HG03175 (cell line): Measurements from ENCODE around the gene GNG3.
"Not testable (repeated sequence)": the region's sequence is repeated elsewhere in the genome, so short reads cannot be mapped to it uniquely, and the experiment has no call there.

ENCODE experiments used
- ATAC-seq: cut with Tn5 transposase; IDR thresholded peaks from one replicate; pipeline ENCODE4 v1.9.1; 2021; ENCODE audit warnings: mild to moderate bottlenecking, moderate library complexity; ENCODE audit not compliant: unreplicated experiment

The GNG3 gene

GRCh38 chr11:62716206-62716605 lies 8.7 kb downstream of the GNG3 start:
- ATAC-seq: no peak

- no peak for ATAC-seq
These were observed 9.3 kb downstream of the GNG3 start for GRCh38 chr11:62716816-62717215.

DNA sequence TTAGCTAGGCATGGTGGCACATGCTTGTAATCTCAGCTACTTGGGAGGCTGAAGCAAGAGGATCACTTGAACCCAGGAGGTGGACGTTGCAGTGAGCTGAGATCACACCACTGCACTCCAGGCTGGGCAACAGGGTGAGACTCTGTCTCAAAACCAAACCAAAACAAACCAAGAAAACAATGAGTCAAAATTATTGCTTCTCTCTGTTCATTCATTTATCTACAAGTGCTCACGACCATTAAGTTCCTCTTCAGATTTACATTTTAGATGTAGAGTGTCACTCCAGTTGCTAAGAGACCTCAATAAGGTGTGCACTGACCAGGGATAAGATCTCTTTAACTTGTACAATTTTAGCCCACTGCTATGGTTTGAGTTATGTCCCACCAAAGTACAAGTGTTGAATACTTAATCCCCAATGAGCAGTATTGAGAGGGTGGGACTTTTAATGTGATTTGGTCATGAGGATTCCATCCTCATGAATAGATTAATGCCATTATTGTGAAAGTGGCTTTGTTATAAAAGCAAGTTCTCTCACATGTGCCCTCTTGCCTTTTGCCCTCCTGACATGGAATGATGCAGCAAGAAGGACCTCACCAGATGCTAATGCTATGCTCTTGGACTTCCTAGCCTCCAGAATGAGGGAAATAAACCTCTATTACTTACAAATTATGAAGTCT lies 12.0 kb downstream of the GNG3 start:
- ATAC-seq: no peak

GRCh38 chr11:62721994-62722393 lies 14.5 kb downstream of the GNG3 start:
- no peak for ATAC-seq

DNA sequence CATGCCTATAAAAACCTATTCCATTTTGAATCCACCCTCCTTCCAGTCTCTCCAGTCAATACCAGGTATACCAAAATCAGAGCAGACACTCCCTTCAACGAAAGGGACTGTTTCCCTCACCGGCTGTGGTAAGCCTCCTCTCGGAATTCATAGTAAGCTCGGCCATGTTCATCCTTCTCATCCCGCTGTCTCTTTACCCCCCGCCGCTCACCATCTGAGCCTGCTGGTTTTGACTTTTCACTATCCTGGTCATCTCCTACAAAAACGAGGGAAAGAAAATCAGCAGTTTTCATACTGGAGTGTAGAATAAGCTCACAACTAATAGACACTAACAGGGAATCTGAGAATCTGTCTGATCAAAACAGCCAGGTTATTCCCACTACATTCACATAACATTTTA lies 16.7 kb downstream of the GNG3 start:
- ATAC-seq: no peak

DNA sequence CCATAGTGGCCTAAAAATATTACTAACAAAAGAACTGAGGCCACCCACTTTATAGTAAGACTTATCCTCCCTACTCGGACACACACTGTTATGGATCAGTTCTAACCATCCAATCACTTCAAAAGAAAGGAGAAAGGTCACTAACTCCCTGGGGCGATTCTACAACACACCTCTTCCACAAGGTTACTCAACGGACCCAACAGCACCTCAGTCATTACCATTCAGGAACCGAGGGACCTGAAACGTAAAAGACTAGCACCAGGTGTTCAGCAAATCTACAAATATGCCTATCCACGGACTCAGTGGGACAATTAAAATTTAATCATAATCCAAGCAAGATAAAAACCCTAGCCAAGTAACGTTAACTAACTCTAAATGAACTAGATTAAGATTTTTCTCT lies 18.2 kb downstream of the GNG3 start:
- no peak for ATAC-seq

DNA sequence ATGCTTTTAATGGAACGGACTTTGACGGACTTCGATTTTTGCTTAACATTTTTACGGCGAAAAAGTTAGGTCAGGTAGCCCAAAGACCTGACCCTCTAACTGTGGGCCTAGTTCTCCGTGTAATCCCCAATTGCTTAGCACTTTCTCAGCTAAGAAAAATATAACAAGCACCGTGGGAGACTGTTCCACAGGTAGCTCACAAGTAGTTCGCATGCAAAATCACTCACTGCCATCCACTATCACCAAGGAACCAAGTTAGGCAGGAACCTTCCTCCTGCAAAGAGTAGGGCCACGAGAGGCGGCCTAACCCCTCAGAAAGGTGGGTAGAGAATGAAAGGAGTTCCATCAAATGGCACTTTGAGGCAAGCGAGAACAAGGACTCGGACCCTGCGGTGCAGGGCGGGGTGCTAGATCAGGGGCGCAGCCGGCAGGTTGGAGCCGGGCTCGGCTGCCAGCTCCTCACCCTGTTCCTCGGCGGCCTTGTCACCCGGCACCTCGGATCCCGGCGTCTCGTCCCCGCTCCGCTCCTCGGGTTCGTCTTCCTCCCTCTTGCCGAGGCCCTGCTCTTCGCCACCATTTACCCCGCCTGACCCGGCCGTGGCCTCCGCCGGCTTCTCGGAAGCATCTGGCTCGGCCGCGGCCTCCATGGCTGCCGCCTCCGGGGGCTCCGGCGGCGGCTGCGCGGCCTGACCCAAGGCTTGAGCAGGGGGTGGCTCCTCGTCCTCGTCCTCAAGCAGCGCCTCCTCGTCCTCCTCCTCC lies 18.9 kb downstream of the GNG3 start:
- no peak for ATAC-seq

GRCh38 chr11:62726915-62727164 lies 19.4 kb downstream of the GNG3 start:
- no peak for ATAC-seq

GRCh38 chr11:62727165-62727871 lies 19.8 kb downstream of the GNG3 start, which contains the start of gene HNRNPUL2:
Gene HNRNPUL2, minus strand, starts transcription at chr11:62727457. Its CDS starts 301 bp downstream, at chr11:62727156.
- peak; percentile 78 for ATAC-seq

DNA sequence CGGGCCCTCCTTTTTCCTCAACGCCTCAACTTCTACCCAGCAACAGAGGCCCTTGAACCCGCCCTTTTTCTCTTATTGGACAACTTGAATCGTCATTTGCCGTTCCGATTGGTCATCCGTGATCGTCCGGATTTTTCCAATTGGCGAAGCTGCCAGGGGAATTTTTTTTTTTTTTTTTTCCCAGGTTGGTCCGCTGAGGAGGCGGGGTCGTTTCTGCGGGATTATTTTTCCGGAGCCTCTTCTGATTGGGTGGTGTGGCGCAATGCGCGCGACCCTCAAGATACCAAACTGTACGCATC lies 20.3 kb downstream of the GNG3 start:
- peak; percentile 57 for ATAC-seq

DNA sequence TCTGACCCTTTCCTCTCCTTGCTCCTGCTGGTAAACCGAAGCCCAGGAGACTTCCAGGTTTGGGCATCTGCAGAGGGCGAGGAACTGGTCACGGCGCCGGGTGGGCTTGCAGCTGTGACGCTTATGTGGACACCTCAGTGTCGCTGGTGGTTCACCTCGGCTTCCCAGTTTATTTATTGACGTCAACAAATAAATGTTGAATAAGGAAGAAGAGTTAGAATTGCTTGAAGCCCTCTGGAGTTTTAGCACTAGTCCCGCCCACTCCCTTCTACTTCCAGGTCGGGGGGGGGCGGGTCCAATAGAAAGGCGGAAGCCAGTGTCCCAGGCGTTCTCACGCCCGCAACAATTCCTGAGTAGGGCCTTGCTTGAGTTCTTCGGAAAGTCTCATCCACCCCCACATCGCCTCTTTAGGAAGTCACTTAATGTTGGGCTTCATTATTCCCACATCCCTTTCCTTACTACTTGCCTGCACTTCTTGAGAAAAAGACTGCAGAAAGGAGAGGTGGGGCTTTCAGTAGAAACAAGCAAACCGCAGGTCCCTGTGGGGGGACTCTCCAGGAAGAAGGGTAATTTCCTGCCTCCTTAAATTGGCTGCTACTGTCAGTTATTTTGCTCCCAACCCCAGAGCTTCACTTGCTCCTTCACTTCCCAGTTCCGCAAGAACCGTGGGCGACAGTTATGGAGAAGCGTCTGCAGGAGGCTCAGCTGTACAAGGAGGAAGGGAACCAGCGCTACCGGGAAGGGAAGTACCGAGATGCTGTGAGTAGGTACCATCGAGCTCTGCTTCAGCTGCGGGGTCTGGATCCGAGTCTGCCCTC lies 20.9 kb downstream of the GNG3 start, which contains the start of gene TTC9C:
Gene TTC9C, plus strand, starts transcription at position 316 of the 818 bp plus-strand sequence. Its CDS starts 363 bp downstream, at position 679.
- ATAC-seq: no peak

DNA sequence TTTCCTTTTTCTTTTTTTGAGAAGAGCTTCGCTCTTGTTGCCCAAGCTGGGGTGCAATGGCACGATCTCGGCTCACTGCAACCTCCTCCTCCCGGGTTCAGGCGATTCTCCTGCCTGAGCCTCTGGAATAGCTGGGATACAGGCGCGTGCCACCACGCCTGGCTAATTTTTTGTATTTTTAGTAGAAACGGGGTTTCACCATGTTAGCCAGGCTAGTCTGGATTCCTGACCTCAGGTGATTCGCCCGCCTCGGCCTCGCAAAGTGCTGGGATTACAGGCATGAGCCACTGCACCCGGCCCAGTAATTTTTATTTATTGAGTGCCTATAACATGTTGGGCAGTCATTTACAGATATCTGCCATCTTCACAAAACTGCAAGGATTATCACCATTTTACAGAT lies 22.6 kb downstream of the GNG3 start:
- not testable (repeated sequence) for ATAC-seq

- ATAC-seq: no peak
These were observed 25.4 kb downstream of the GNG3 start for GRCh38 chr11:62732830-62733229.

DNA sequence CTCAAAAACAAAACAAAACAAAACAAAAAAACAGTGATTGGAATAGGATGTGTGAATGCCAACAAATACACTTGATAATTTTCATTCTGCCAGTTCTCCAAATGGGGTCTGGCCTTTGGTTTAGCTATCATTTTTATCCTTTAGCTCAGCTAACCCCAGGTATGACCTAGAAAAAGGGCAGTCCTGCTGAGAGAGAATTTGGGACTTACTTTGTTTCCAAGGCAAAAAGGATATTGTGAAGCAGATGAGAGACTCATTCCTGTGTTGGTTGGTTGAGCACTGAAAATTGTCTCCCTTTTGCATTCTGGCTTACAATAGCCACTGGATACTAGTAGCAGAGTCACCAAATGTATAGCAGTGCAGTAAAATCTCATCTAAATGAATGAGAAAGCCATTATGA lies 29.7 kb downstream of the GNG3 start:
- ATAC-seq: no peak

DNA sequence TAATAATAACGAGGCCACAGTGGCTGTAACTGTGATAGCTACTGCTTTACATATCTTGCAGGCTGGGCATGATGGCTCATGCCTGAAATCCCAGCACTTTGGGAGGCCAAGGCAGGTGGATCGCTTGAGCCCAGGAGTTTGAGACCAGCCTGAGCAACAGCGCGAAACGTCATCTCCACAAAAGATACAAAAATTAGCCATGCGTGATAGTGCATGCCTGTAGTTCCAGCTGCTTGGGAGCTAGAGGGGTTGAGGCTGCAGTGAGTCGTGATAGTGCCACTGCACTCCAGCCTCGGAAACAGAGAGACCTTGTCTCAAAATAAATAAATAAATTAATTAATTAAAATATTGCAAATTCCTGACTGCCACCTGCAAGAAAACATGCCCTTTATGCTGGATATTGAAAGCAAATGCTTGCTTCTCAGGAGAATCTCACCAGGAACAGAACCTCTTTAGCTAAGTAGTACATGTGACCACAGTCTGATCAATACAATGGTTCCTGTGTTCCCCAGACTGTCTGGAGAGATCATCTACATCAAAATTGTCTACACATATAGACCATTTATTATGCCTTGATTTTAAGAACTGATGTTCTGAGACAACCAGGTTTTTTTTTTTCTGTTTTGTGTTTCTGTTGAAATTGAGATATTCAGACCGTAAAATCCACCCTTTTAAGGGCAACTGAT lies 40.1 kb downstream of the GNG3 start:
- no peak for ATAC-seq

GRCh38 chr11:62749931-62750330 lies 42.5 kb downstream of the GNG3 start:
- not testable (repeated sequence) for ATAC-seq

DNA sequence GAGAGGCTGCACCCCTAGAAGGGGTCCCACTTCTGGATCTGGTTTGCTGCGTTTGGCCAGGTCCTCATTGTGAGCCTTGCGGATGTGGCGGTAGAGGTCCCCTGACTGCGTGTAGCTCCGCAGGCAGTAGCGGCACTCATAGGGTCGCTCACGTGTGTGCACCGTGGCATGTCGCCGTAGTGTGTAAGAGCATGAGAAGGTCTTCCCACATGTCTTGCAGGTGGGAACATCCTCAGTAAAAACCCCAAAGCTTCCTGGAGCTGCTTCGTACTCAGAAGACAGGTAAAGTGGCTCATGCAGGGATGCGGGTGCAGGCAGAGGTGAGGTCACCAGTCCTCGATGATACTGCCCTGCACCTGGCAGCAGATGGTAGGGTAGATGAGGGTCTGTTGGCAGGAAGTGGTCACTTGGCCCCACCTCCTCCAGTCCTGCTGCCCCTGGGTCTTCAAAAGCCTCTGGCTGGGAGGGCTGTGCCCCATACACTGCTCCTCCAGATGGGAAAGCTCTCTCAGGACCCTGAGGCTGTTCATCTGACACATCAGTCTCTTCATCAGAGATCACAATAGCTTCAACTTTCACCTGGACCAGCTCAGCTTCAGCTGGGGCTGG lies 44.8 kb downstream of the GNG3 start:
- no peak for ATAC-seq

DNA sequence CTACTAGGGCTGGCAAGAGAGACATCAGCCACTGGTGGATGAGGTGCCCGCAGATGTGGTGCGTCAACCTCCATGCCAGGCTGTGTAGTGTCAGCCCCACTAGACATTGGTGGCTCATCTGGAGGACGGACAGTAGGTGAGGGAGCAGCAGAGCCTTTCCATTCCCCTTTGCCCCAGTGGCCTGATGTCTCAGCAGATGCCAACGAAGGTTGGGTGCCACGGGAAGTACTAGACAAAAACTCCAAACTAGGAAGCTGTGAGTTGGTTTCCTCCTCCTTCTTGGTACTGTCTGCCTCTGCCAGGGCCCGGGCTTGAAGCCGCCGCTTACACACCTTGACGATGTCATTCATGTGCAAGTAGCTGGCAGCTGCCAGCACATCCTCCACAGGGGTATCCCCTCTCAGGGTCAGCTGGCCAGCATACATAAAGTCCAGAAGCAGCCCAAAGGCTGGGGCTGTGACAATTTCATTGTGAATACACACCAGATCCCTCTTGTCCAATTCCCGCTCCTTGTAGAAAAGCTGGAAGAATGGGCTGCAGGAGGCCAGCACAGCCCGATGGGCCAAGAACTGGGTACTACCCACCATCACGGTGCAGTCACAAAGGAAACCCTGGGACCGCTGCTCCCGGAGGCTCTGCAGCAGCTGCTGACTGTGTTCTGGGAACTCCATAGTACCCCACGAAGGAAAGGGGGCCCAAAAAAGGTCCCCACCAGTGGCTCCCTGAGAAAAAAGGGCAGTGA lies 45.7 kb downstream of the GNG3 start:
- ATAC-seq: no peak

DNA sequence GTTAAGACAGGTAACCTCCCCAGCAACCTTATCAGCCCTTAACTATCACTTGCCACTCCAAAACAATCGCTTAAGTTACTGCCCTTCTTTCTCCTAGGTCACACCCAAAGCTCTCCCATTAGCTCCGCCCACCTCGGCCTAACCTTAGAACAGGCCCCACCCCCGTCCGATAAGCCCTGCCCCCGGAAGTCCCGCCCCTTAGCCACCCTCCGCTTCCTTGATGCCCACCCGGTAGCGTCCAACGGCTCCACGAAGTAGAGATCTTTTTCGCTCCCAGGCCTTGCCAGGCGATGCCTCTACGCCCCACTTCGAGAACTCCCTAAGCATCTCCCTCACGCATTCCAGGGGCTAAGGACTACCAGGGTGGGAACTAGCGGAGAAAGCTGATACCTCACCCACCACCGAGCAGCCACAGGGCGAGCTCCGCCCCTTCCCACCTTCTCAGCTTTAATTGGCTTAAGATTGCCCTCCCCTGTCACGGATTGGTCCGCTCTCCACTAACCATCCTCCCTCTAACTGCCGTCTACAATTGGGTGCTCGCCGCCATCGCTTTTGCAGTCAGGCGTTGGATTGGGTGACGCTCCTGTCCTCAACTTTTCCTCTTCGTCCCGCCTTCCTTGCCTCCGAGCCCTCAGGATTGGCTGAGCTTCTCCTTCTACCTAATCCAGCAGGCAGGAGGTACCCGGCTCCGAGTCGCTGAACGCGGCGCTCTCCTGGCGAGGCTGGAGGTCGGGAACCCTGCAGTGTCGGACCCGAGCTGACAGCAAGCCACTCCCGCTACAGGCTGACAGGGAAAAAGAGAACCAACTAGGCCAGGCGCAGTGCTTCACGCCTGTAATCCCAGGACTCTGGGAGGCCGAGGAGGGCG lies 46.5 kb downstream of the GNG3 start, which contains the start of gene ZBTB3:
Gene ZBTB3, minus strand, starts transcription at position 425 of the 868 bp plus-strand sequence. CDS start 496 bp downstream, outside the sequence.
- peak; percentile 94 for ATAC-seq
